EH (cell line): ENCODE results near the gene ENOX2.

Experiments used
- DNase-seq: peaks from one replicate; pipeline ENCODE4 v3.0.0-alpha.2; 2015; ENCODE audit warnings: low read depth

The ENOX2 gene

DNA sequence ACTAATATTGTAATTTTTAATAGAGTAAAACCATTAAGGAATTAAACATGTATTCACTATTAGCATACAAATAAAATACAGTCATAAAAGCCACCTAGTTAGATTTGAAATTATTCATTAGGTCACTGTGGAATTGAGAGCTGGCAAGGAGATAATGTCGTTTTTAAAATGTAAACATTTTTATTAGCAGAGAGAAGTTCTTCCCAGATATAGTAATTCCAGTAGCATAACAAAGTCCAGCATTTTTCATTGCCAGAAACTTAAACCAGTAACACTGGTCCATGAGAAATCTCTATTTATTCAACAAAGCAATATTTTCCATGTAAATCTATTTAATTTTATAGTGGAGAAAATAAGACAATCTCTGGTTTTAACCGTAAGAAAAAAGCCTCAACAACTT lies 17.5 kb downstream of the ENOX2 start:
- DNase-seq: no peak

DNA sequence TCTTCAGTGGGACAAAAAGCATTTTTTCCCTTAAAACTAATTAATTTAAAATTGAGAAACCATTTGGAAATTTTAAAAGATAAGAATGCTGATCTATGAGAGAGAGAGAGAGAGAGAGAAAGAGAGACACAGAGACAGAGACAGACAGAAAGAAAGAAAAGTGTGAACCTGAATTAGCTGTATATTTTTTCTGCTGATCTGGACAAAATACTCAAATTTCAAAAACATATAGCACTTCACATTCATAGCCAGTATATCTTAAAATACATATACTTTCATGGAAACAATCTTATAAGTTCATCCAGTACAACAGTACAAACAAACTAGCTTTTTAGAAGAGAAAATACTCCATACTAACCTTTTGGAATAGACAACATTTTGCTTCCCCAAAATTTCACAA lies 18.4 kb downstream of the ENOX2 start:
- DNase-seq: no peak

- DNase-seq: no peak
These were observed 23.1 kb downstream of the ENOX2 start for GRCh38 chrX:130879869-130880268.

GRCh38 chrX:130878350-130879341 lies 24.4 kb downstream of the ENOX2 start:
- DNase-seq: peak; percentile 83

- DNase-seq: no peak
These were observed 25.1 kb downstream of the ENOX2 start for GRCh38 chrX:130877892-130878341.

- DNase-seq: no peak
These were observed 26.8 kb downstream of the ENOX2 start for GRCh38 chrX:130876226-130876625.

DNA sequence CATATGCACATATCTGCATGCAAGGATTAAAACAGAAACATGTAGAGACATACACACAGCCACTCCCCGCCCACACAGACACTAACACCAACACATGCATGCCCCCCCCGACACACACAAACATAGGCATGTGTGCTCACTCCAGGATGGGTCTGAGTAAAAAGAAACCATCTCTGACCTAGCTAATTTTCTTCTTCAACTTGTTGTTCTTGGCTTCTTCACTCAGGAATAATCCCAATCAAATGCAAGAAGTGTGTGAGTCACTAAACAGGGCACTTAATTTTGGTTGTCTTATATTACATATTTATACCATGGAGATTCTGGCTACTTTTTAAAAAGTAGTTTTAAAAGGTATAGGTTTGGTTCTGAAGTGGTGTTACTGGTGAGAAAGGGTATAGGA lies 28.3 kb downstream of the ENOX2 start:
- peak; percentile 55 for DNase-seq

GRCh38 chrX:130869239-130869638 lies 33.8 kb downstream of the ENOX2 start:
- DNase-seq: peak; percentile 6

DNA sequence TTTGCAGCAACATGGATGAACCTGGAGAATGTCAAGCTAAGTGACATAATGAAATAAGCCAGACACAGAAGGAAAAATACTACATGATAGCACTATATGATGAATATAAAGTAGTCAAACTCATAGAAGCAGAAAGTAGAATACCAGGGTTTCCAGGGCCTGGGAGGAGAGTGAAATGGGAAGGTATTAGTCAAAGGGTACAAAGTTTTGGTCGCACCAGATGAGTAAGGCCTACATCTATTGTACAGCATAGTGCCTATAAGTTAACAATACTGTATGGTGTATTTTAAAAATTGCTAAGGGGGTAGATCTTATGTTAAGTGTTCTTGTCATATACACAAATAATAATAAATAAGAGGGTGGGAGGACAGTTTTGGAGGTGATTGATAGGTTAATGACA lies 41.5 kb downstream of the ENOX2 start:
- no peak for DNase-seq

DNA sequence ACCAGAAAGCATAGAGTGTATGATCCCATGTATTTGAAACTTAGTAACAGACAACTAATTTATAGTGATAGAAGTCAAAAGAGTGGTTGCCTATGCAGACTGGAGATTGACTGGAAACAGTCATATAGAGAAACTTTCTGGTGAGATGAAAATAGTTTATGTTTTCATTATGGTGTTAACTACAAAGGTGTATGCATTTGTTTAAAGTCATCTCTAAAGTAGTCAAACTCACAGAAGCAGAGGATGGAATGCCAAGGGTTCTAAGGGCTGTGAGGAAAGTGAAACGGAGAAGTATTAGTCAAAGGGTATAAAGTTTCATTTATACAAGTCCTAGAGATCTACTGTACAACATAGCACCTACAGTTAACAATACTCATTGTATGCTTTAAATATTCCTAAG lies 45.8 kb downstream of the ENOX2 start:
- no peak for DNase-seq

GRCh38 chrX:130851569-130851968 lies 51.4 kb downstream of the ENOX2 start:
- no peak for DNase-seq

GRCh38 chrX:130848763-130849162 lies 54.2 kb downstream of the ENOX2 start:
- no peak for DNase-seq

DNA sequence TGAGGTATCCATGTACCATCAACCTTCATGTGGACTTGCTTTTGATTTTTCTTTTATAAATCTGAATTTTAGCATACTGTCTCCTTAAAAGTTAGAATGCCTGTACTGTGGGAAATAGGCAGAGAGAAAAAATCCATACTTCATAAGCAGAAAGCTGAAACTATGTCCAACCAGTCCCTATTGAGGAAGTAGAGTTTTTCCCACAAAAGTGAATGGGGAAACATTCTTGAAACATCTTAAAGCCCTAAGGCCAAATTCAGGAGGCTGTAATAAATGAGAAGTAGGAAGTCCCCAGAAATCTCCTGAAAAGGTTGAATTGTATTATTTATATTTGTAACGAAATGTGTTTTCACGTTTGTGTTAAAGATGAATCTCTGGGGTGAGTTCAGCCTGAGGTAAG lies 56.3 kb downstream of the ENOX2 start:
- DNase-seq: no peak

GRCh38 chrX:130841776-130842175 lies 61.2 kb downstream of the ENOX2 start:
- no peak for DNase-seq

DNA sequence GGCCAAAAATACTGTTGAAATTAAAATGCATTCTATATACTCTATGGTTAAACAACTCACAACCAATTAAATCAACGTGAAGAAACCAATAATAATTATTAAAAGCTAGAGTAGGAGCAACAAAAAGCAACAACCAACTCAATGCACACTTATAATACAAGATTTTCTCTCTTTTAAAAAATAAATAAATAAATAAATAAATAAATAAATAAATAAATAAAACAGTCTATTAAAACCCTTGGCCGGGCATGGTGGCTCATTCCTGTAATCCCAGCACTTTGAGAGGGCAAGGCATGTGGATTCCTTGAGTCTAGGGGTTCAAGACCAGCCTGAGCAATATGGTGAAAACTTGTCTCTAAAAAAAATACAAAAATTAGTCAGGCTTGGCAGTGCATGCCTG lies 62.7 kb downstream of the ENOX2 start:
- no peak for DNase-seq

DNA sequence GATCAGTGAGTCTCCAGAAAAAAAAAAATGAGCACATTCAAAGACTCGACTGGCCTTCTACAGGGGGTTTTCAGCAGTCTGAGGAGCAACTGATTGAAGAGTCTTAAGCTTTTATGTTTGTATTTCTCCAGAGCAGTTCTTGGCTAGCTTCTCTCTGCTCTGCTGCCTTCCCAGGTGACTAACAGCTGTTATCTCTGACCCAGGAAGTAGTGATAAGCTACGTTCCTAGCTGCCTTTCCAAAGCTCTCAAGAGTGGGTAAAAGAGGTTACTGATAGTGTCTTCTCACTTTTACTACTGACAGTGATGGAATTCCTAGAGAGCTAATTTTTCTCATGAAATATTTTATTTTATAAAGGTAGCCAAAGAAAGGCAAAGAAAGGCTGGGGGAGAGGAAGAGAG lies 66.6 kb downstream of the ENOX2 start:
- DNase-seq: no peak

- no peak for DNase-seq
These were observed 68.2 kb downstream of the ENOX2 start for GRCh38 chrX:130834830-130835229.

DNA sequence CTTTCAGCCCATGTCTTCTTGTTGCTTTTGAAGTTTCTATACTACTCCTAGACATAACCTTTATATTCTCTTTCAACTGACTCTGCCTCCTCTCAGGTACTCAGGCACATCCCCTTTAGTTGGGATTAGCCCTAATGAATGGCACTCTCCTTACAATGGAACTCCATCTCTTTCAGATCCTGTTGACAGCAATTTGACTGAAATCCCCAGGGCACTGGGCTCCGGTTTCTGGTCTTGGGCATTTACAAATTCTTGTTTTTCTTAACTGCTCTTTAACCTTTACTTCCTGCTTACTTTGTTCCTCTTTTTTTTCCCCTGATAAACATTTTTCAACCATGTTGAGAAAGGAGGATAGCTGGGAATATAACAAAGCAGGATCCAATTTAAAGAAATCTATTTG lies 68.9 kb downstream of the ENOX2 start:
- no peak for DNase-seq

- DNase-seq: no peak
These were observed 71.7 kb downstream of the ENOX2 start for GRCh38 chrX:130831347-130831722.

- no peak for DNase-seq
These were observed 72.2 kb downstream of the ENOX2 start for GRCh38 chrX:130830599-130831346.

GRCh38 chrX:130829526-130830515 lies 73.2 kb downstream of the ENOX2 start:
- DNase-seq: no peak

DNA sequence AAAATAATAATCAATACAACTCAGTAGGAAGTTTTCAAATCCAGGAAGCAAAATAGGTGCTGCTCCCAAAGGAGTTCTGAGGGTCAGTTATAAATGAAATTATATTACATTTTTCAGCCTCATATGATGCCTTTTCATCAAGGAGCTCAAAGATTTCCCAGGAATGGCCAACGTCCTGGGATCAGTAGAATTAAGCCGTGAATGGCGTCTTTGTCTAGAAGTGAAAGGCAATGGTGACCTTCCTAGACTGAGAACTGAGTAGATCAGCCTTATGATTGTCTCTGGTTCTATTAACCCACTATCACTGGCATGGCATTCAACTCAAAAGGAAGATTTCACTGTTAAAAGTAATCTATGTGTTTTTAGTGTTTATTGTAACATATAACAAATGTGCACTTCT lies 74.4 kb downstream of the ENOX2 start:
- DNase-seq: no peak
